ENCODE data around the gene PRKCE.

- TF ChIP-seq CTCF (IDR thresholded peaks at IDR 0.05) (no peak), EP300 (IDR thresholded peaks at IDR 0.05) (no peak)
Observed at GRCh38 chr2:45708501-45708900, 57.0 kb downstream of the PRKCE start.
